NCI-H146 treated with DMSO at 0.1 percent for 48 hours (cell line): ENCODE measurements around the gene RAB3A.

Experiments used
- DNase-seq: peaks from one replicate; lab custom pipeline; 2025; ENCODE audit not compliant: unreplicated experiment; lab: John Stamatoyannopoulos, UW

Gene RAB3A

GRCh38 chr19:18152817-18153555 lies 50.9 kb downstream of the RAB3A start, which contains the start of gene PIK3R2:
TSS of gene PIK3R2 (plus strand) at chr19:18153163. CDS start at chr19:18155880, 2,717 bp downstream.
- peak; percentile 99 for DNase-seq

- DNase-seq, result peak; percentile 98
These were observed 51.4 kb downstream of the RAB3A start for GRCh38 chr19:18152442-18152816.

DNA sequence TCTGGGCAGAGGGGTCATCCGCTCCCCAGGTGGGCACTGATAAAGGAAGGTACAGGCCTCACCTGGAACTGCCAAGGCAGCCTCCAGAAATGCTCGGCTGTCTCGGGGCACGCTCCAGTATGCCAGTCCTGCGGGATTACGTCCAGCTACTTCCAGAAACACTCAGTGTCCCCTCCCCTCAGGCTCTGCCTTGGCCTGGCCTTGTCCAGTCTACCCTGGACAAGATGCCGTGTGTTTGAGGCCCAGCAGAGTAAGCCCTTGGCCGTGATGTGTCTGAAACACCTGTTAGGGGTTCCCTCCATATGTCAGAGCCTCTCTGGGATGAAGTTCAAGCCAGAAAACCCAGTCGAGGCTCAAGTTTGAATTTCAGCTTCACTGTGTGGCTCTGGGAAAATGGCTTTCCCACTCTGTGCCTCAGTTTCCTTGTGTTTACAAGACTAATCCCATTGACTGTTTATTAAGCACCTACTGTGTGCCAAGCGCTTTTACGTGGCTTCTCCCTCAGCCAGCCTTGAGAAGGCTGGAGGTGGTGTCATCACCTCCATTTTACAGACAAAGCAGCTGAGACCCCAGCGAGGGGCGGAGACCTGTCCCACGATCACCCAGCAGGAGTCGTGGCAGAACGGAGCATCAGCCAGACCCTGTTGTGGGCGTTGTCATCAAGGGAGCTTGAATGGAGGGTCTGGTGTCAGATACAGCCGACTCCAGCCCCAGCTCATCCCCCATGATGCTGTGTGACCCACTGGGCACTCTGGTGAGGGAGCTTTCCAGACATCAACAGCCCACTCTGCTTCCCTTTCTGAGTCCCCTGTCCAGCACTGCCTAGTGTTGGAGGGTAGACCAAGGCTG lies 52.8 kb downstream of the RAB3A start:
- DNase-seq, result no peak

DNA sequence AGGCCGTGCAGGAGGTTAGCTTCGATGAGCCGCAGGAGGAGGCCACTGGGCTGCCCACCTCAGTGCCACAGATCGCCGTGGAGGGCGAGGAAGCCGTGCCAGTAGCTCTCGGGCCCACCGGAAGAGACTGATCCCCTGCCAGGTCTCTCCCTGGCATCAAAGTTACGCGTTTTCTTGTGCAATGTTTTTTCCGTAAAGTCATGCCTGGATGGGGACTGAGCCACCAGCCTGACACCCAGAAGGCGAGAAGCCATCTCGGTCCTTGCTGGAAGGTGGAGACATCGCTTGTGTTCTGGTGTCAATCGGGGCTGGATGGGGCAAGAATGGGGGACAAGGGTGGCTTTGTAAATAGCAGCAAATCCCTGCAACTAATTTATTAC lies 54.3 kb downstream of the RAB3A start:
- no peak for DNase-seq

- DNase-seq, result no peak
These were observed 56.4 kb downstream of the RAB3A start for GRCh38 chr19:18147396-18147795.
